GM19468 (cell line): Measurements from ENCODE around the gene ZNF827.

Experiments
- ATAC-seq: cut with Tn5 transposase; IDR thresholded peaks from one replicate; pipeline ENCODE4 v1.9.1; 2021; ENCODE audit warnings: mild to moderate bottlenecking, moderate library complexity, moderate number of reproducible peaks; ENCODE audit not compliant: unreplicated experiment; ENCODE audit errors: extremely low read depth

Gene ZNF827

GRCh38 chr4:145732895-145733880 is 205.4 kb downstream of the ZNF827 start:
- peak; percentile 37 for ATAC-seq

GRCh38 chr4:145732001-145732815 is 206.4 kb downstream of the ZNF827 start:
- ATAC-seq = no peak

- ATAC-seq = no peak
Measured at GRCh38 chr4:145731028-145731427, 207.6 kb downstream of the ZNF827 start.

GRCh38 chr4:145730026-145730425 is 208.6 kb downstream of the ZNF827 start:
- ATAC-seq = no peak

- ATAC-seq = no peak
Measured at GRCh38 chr4:145723336-145723735, 215.3 kb downstream of the ZNF827 start.

GRCh38 chr4:145722561-145722960 is 216.1 kb downstream of the ZNF827 start:
- ATAC-seq = no peak

- ATAC-seq = no peak
Measured at GRCh38 chr4:145720656-145721055, 218.0 kb downstream of the ZNF827 start.

GRCh38 chr4:145719752-145720624 is 218.6 kb downstream of the ZNF827 start:
- no peak for ATAC-seq

GRCh38 chr4:145716661-145717200 is 221.9 kb downstream of the ZNF827 start:
- no peak for ATAC-seq

- ATAC-seq = no peak
Measured at GRCh38 chr4:145716200-145716599, 222.4 kb downstream of the ZNF827 start.

- no peak for ATAC-seq
Measured at GRCh38 chr4:145709843-145710242, 228.8 kb downstream of the ZNF827 start.

- no peak for ATAC-seq
Measured at GRCh38 chr4:145709336-145709735, 229.3 kb downstream of the ZNF827 start.
